ENCODE measurements around the gene RFTN1.

DNA sequence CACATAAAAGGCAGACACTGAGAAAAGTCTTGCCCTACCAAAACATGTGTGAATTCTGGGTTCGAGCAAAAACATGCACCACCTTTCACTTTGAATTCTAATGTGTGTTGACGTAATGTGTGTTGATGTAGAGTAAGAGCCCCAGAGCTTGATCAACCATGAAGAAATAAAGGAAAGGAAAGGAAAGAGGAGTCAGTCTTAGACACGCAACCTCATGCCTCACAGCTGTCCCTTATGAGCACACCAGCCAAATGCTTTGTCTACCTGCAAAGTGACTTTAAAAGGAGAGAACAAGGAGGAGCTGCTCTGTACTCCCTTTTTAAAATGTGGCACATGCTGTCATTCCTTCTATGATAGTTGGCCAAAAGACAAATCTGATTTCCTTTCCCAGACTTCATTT is 80.8 kb downstream of the RFTN1 start:
- TF ChIP-seq, protein P1, sequence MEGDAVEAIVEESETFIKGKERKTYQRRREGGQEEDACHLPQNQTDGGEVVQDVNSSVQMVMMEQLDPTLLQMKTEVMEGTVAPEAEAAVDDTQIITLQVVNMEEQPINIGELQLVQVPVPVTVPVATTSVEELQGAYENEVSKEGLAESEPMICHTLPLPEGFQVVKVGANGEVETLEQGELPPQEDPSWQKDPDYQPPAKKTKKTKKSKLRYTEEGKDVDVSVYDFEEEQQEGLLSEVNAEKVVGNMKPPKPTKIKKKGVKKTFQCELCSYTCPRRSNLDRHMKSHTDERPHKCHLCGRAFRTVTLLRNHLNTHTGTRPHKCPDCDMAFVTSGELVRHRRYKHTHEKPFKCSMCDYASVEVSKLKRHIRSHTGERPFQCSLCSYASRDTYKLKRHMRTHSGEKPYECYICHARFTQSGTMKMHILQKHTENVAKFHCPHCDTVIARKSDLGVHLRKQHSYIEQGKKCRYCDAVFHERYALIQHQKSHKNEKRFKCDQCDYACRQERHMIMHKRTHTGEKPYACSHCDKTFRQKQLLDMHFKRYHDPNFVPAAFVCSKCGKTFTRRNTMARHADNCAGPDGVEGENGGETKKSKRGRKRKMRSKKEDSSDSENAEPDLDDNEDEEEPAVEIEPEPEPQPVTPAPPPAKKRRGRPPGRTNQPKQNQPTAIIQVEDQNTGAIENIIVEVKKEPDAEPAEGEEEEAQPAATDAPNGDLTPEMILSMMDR (IDR thresholded peaks at IDR 0.05) = no peak
- TF ChIP-seq EZH2 (IDR thresholded peaks at IDR 0.05; ENCODE audit: borderline replicate concordance, insufficient read depth, low read depth, low read length, poor library complexity, severe bottlenecking) = no peak
